HG03521 (cell line): ENCODE results near the gene TRPT1.

Source experiments
- ATAC-seq: cut with Tn5 transposase; IDR thresholded peaks from one replicate; pipeline ENCODE4 v1.9.1; 2021; ENCODE audit warnings: mild to moderate bottlenecking, moderate library complexity; ENCODE audit not compliant: unreplicated experiment

TRPT1 gene

DNA sequence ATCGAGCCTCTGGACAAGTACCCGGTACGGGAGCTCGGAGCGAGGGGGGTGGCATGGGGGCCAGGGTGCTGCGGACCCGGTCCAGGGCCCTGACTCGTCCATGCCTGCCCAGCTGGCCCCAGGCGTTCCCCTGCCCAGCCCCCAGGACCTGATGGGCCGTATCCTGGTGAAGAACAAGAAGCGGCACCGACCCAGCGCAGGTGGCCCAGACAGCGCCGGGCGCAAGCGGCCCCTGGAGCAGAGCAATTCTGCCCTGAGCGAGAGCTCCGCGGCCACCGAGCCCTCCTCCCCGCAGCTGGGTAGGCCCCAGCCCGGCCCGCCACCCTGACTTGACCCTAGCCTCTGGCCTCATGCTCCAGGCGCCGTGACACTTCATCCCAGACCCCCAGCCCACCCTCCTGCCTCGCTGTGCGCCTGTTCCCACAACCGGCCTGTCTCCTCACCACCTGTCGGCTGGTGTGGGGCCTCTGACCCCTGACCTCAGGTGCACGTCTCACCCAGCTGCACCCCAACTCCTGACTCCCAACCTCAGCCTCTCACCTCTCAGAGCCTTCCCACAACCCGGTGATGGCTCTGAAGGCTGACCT lies 33.1 kb upstream of the TRPT1 start:
- ATAC-seq: no peak

DNA sequence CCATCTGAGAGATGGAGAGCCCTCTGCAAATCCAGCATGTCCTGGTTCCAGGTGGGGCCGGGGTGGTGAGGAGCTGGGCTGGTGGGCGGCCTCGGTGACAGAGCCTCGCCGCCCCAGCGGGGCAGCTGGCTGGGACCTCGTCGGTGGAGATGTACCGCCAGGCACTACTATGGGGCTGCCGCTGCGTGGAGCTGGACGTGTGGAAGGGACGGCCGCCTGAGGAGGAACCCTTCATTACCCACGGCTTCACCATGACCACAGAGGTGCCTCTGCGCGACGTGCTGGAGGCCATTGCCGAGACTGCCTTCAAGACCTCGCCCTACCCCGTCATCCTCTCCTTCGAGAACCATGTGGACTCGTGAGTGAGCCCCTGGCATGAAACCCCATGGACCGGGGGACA lies 32.4 kb upstream of the TRPT1 start:
- ATAC-seq: no peak

DNA sequence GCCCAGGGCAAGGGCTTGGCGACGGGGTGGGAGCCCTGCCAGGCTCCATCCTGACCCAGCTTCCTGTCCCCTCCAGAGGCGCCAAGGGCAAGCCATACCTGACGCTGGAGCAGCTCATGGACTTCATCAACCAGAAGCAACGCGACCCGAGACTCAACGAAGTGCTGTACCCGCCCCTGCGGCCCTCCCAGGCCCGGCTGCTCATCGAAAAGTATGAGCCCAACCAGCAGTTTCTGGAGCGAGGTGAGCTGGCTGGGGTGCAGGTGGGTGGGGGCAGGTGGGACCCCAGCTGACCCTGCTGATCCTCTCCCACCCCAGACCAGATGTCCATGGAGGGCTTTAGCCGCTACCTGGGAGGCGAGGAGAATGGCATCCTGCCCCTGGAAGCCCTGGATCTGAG lies 30.3 kb upstream of the TRPT1 start:
- ATAC-seq: no peak

DNA sequence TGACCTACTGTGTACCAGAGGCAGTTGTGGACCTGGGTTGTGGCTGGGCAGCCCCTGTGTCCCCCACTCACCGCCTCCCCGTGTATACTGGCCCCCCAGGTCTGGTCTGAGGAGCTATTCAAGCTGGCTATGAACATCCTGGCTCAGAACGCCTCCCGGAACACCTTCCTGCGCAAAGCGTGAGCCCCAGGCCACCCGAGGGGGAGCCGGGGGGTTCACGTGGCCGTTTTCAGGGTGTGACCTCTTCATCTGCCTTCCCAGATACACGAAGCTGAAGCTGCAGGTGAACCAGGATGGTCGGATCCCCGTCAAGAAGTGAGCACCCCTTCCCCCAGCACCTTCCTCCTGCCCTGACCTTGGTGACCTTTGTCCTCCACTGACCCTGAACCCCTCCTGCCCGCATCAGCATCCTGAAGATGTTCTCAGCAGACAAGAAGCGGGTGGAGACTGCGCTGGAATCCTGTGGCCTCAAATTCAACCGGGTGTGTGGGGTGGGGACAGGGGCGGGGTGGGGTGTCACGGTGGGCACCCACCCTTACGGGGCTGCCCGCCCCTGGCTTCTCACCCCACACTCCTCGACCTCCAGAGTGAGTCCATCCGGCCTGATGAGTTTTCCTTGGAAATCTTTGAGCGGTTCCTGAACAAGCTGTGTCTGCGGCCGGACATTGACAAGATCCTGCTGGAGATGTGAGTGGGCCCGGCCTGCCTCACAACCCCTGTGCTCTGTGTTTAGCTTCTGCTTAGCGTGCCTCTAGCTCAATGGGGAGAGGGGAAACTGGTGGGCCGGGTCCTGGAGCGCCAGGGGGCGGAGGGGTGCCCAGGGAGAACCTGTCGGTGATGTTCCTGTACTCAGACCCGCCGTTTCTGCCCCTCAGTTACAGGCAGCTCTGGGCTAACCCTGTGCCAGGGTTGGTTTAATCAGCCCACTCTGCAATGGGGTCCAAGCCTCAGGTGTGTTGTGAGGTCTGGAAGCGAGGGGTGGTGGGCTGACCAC lies 29.4 kb upstream of the TRPT1 start:
- no peak for ATAC-seq

DNA sequence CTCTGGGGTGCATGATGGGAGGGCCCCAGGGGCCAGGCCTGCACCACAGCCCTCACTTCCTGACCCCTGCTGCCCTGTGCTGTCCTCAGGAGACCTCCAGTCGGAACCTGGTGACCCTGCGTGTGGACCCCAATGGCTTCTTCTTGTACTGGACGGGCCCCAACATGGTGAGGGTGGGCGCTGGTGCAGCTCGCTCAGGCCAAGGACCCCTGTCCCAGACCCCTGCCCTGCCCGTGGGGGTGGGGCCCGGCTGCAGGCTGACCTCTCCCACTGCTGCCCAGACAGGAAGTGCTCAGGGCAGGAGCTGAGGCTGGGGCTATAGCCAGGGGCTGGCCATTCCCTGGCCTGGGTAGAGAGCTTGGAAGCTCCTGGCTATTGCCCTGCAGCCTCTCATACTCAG lies 28.3 kb upstream of the TRPT1 start:
- no peak for ATAC-seq

DNA sequence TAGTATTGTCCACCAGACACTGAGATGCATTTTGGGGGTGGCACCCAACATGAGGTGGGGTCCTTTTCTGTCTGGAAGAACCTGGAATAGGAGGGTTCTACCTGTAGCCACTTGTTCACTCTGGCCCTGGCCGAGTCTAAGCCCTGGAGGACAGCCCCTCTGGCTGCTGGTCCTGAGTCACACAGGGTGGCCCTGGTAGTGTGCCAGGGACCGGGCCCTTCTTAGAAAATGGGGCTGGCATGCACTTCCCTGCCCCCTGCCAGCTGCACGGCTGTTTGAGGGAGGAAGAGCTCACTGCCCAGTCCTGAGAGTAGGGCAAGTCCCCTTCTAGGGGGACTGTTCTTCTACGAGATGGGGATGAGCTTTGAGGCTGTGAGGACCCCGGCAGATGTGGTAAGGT lies 27.5 kb upstream of the TRPT1 start:
- ATAC-seq: no peak

DNA sequence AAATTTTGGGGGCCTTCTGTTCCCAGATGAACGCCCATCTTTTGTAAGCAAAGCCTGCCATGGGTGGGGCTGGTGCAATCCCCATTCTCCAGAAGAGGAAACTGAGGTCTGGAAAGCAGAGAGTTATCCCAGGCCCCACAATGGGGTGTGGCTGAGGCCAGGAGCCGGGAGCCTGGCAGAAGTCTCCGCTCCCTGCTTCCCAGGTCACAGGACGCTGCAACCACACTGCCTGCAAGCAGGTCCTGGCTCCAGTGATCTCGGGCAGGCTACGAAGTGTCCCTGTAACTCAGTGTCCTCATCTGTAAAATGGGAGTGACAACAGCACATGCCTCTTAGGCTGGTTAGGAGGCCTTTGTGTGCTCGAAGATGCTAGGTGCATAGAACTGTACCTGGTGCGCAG lies 27.1 kb upstream of the TRPT1 start:
- ATAC-seq: no peak

DNA sequence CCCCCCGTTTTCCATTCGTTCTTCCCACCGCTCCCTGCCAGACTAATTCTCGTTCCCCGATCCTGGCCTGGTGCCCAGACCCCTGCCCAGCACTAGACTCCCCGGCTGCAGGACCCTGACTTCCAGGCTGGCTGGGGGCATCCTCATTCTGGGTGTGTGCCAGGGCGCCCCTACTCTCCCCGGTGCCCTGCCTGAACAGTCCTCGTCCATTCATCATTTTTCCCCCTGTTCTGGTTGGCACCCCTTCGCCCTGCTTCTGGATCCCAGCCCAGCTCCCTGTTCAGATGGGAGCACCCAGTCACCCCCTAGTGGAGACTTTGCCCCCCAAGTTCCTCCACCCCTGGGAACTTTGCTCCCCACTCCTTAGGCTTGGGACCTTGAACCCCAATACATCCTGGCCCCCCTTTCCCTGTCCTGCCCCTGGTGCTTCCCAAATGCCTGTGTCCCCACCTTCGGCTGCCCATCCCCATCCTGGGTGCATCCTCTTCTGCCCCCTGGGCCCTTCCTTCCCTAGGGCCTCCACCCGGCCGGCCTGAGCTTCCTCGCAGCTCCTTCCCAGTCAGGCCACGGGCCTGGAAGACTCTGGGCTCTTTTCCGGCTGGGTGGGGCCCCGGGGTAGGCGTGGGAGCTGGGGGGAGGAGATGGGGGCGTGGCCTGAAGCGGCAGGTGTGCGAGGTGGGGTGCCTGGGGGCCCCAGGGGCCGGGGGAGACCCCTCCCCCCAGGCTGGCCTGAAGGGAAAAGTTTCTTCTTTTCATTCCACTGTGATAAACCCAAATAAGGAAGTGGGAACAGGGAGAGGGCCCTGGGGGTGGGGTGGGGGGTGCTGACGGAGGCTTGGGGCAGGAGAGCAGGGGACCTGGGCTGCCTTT lies 26.3 kb upstream of the TRPT1 start:
- ATAC-seq: no peak

DNA sequence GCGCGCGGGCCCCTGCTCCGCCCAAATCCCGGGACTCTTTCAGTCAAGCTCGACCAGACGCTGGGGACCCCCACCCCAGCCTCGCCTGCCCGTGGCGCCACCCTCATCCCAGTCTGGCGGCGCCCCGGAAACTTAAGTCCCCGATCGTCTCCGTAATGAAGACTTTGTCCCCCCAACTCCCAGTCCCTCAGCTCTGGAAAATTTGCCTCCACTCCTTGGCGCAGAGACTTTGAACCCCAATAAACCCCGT lies 25.7 kb upstream of the TRPT1 start:
- ATAC-seq: no peak

DNA sequence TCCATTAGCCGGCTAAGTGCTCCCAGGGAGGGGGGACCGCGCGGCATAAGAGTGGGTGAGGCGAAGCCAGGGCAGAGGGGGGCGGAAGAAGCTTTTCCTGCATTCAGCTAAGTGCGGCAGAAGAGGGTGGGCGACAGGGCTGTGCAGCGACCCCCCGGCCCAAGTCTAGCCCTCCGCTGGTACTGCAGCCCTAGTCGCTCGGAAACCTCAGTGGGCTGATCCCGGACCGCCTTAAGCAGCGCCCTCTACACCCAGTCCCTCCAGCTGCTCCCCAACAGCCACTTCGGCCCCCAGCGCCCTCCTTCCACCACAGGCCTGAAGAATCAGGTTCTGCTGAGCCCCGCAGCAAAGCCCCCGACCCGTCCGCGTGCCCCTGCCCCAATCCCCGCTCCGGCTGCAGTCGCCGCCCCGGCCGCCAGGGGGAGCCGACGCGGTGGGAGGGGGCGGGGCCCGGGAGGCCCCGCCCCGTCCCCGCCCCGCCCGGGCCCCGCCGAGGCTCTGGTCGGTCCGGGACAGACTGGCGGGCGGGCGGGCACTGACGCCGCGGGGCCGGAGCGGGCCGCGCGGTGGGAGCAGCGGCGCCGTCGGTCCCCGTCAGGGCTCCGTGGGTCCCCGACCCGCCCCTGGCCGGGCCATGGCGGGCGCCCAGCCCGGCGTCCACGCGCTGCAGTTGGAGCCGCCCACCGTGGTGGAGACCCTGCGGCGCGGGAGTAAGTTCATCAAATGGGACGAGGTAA lies 25.2 kb upstream of the TRPT1 start, which contains the start of gene PLCB3:
Gene PLCB3, plus strand, starts transcription at position 515 of the 737 bp plus-strand sequence. Its CDS starts 120 bp downstream, at position 635.
- peak; percentile 42 for ATAC-seq

DNA sequence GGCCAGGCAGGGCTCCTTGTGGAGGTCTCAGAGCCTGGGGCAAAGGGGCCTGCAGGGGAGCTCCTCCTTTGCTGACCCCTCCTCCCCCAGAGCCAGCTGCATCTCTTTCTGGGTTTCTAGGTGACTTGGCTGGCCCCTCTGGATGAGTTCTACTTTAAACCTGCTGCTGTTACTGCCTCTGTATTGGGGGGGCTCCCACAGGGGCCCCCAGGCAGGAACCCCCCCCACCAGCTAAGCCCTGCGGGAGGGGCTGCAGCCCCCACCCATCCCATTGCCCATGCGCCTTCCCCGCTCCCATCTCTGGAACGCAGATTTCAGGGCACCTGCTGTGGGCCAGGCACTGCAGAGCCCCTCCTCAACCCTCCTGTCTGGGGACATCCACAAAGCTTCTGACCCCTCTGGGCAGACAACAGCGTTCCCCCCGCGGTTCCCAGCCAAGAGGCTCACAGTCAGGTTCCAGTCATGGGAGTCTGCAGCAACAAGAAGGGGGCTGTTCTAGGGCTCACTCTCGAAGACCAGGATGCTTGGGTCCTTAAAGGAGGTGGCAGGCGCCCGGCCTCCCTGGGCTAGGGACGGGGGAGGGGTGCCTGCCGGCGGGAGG lies 24.5 kb upstream of the TRPT1 start:
- no peak for ATAC-seq

DNA sequence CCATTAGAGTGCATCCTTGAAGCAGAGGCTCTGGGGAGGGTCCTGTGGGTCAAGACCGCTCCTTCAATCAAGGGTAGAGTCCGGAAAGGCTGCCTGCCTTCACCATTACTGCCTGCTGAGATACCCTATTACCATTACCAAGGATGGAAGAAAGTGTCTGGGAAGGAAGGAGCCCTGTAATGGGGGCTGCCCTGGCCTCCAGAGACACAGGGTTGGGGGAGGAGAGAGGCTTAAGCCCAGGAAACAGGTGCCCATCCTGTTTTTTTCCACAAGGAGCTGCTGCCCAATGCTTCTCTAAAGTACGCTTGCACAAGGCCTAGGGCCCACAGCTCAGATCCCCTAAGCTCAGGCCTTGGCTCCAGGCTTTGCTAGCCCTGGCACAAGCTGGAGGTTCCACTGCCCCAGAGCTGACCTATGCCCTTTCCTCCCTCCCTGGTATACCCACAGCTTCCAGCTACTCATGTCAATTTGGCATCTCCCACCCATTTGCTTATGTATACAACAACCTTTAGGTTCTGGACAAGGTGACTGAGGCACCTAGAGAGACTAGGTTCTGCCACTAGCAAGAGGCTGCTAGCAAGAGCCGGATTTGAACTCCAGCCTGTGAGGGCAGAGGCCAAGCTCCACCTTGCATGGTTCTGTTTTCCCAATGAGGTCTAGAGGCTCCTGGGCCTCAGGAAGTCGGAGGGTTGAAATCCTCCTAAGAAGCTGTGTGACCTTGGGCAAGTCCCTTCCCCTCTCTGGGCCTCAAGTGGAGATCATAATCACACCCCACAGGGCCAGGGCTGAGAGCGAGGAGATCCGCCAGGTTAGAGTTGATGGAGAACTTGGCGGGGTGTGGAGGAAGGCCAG lies 23.8 kb upstream of the TRPT1 start:
- no peak for ATAC-seq

DNA sequence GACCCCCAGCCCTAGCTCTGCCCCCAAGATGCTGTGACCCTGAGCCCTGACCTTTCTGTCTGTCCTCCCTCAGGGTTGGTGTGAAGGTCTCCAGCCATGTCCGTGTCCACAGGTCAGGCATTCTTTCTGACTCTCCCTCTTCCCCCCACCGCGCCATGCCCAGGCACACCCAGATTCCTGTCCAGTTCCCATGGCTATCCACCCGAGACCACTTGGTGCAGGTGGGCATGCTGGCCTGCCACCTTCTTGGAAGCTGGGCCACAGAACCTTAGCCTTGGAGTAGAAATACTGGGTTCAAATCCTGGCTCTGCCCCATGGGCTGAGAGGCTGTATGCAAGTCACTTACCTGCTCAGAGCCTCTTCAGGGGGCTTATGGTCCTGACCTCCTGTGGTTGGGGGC lies 23.1 kb upstream of the TRPT1 start:
- no peak for ATAC-seq

DNA sequence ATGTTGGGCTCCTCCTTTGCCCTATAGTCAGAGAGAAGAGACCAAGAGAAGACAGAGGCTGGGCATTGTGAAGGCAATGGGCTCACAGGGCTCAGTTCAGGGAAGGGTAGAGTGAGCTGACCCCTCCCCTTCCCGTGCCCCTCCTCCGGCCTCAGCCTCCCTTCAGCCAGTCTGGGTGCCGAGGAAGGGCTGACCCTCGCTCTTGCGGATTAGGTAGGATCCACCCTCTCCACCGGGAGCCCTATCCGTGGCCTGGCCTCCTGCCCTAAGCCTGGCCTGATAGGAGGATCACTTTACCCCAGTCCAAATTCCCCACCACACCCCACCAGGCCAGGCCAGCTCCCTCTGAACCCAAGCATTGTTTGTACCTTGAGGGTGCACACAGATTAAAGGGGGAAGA lies 22.6 kb upstream of the TRPT1 start:
- ATAC-seq: no peak

DNA sequence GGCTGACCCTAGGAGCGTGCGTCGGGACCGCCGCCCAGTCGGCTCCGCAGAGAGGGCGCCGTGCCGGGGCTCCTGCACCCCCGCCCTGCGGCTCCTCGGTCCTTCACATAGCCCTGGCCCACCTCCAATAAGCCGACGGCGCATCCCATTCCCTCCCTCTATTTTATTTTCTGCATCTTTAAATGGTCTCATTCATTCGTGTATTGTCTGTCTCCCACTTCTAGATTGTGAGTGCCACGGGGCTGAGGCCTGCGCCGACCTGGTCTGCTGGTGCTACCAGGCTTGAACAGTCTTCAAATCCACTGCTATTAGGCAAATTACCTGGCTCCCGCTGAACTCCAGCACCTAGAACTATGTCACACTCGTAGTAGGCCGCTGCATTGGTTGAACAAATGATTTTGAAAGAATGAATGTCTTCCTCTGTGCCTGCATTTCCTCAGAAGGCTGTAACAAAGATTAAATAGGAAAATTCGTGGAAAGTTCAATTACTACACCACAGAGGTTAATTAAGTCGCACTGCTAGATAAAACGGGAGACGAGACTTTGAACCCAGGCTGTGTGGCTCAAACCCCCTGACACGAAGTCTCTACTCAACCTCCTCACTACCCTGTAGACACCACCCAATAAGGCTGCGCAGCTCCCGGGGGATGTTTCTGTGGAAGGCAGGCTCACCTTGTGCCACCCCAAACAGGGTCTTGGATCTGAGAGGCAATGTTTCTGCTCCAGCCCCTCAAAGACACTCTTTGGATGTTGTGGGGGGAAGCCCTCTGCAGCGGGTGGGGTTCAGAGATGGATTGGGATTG lies 21.9 kb upstream of the TRPT1 start:
- ATAC-seq: no peak

DNA sequence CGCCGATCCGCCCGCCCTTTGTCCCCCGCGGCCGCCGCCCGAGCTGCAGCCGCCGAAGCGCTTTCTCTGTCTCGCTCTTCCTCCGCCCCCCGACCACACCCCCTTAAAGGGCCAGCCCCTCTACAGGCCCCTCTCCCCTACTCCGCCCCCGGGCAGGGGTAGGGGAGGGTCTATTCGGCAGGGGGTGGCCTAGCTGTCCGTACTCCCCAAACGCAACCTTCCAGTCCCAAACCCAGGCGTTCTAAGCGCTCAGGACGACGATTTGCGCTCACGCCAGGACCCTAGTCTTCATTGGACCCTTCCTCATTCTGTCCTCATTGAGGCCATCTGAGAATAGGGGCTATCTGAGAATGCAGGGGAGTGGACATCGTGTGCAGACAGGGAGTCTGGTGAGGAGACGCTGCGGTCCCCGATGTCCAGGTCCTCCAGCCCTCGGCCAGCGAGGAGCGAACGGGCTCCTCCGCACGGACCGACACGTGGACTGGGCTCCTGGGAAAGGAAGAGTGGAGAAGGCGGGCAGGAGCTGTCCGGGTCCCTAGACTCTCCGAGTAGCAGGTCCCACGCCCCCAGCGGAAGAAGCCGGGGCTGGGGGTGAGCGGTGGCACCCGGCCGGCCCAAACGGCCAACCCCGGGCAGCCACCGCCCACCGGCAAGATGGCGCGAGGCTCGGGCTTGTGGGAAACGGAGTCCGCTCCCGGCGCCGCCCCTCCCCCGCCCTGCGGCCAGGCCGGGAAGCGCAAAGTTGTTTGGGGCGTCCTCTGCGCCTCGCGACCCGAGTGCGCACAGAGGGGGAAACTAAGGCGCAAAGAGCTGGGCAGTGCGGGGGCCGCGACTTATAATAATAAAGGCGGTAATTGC lies 21.1 kb upstream of the TRPT1 start, which contains the start of gene PPP1R14B:
Gene PPP1R14B, minus strand, starts transcription at position 73 of the 858 bp plus-strand sequence. CDS start 270 bp downstream, outside the sequence.
- peak; percentile 34 for ATAC-seq

DNA sequence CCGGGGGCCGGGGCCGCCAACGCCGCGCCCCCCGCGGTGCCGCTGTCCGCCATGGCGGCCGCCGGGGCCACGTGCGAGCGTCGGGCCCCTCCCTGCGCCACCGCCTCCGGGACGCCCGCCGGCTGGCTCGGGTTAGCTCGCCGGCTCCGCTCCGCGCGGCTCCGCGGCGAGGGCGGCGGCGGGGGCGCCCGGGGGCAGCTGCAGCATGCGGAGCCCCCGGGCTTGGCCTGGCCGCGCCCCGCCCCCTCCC lies 20.6 kb upstream of the TRPT1 start:
- ATAC-seq: peak; percentile 17
